ENCODE results near the gene KCNN3. TPM values are rescaled to one million over a fixed set of nuclear protein-coding genes. Genes with fewer than 3 reads are reported as not detected.

KCNN3 gene
- total RNA-seq, 3 donors from 2014 or later (not counting 1 experiment from before 2014, with no cell fraction given), result 0.05 to 0.95 TPM; not detected in 1

- H3K27me3 ChIP-seq (ENCODE audit: control insufficient read depth, insufficient read depth, low read length), result peaks cover 3% of the 10 kb centered on the region
- no peak for TF ChIP-seq CTCF (IDR thresholded peaks at IDR 0.05)
- intact Hi-C loops (cut with micrococcal nuclease), result no loop called here
- ATAC-seq, result no peak
- no peak overlapping the region for H3K4me3 Mint-ChIP-seq
- no peak overlapping the region for H3K4me3 ChIP-seq (ENCODE audit: low read length)
- H3K27me3 Mint-ChIP-seq (ENCODE audit: low read depth in 2 of 2), result peaks cover 38 to 58% of the 10 kb centered on the region in 2 donors
- peak in 1 of 2 donors; percentile 1 for DNase-seq
- no peak overlapping the region for H3K27ac ChIP-seq (ENCODE audit: low read length)
- no peaks in the 10 kb centered on the region for H3K36me3 Mint-ChIP-seq
- no peaks in the 10 kb centered on the region for H3K9me3 ChIP-seq (ENCODE audit: control insufficient read depth, insufficient read depth, low read length)
- no peaks in the 10 kb centered on the region for H3K36me3 ChIP-seq (ENCODE audit: control insufficient read depth, insufficient read depth, low read length)
- WGBS (ENCODE audit: insufficient coverage), result 90% methylated on average over 11 of the region's 11 CpGs
- H3K4me1 ChIP-seq (ENCODE audit: control insufficient read depth, insufficient read depth, low read length), result peaks cover 46% of the 10 kb centered on the region
- H3K4me1 Mint-ChIP-seq, result peaks cover 4 to 29% of the 10 kb centered on the region in 2 donors
- no peak overlapping the region for H3K27ac Mint-ChIP-seq
- no peaks in the 10 kb centered on the region for H3K9me3 Mint-ChIP-seq
Measured at GRCh38 chr1:154742606-154743005, 127.5 kb downstream of the KCNN3 start.

- Mint-ChIP-seq H3K4me3 (no peak overlapping the region), H3K36me3 (no peaks in the 10 kb centered on the region), H3K9me3 (no peaks in the 10 kb centered on the region), H3K27ac (no peak overlapping the region), H3K4me1 (peaks cover 0 to 22% of the 10 kb centered on the region in 2 donors), H3K27me3 (ENCODE audit: low read depth in 2 of 2) (peaks cover 40 to 65% of the 10 kb centered on the region in 2 donors)
- intact Hi-C loops (cut with micrococcal nuclease), result no loop called here
- Histone ChIP-seq H3K9me3 (ENCODE audit: control insufficient read depth, insufficient read depth, low read length) (no peaks in the 10 kb centered on the region), H3K4me1 (ENCODE audit: control insufficient read depth, insufficient read depth, low read length) (peaks cover 39% of the 10 kb centered on the region), H3K27me3 (ENCODE audit: control insufficient read depth, insufficient read depth, low read length) (peaks cover 3% of the 10 kb centered on the region), H3K4me3 (ENCODE audit: low read length) (no peak overlapping the region), H3K27ac (ENCODE audit: low read length) (no peak overlapping the region), H3K36me3 (ENCODE audit: control insufficient read depth, insufficient read depth, low read length) (no peaks in the 10 kb centered on the region)
- DNase-seq (peak in 1 of 2 donors; percentile 14), ATAC-seq (no peak)
- 91% methylated on average over 15 of the region's 15 CpGs for WGBS (ENCODE audit: insufficient coverage)
- no peak for TF ChIP-seq CTCF (IDR thresholded peaks at IDR 0.05)
Measured at GRCh38 chr1:154741741-154742495, 128.2 kb downstream of the KCNN3 start.

- Histone ChIP-seq H3K27me3 (ENCODE audit: control insufficient read depth, insufficient read depth, low read length) (peaks cover 3% of the 10 kb centered on the region), H3K27ac (ENCODE audit: low read length) (no peak overlapping the region), H3K36me3 (ENCODE audit: control insufficient read depth, insufficient read depth, low read length) (no peaks in the 10 kb centered on the region), H3K4me3 (ENCODE audit: low read length) (no peak overlapping the region), H3K4me1 (ENCODE audit: control insufficient read depth, insufficient read depth, low read length) (peaks cover 33% of the 10 kb centered on the region), H3K9me3 (ENCODE audit: control insufficient read depth, insufficient read depth, low read length) (no peaks in the 10 kb centered on the region)
- H3K27ac Mint-ChIP-seq, result no peak overlapping the region
- H3K4me3 Mint-ChIP-seq, result no peak overlapping the region
- H3K4me1 Mint-ChIP-seq, result peaks cover 0 to 16% of the 10 kb centered on the region in 2 donors
- intact Hi-C loops (cut with micrococcal nuclease), result no loop called here
- DNase-seq (no peak), ATAC-seq (no peak)
- H3K27me3 Mint-ChIP-seq (ENCODE audit: low read depth in 2 of 2), result peaks cover 42 to 71% of the 10 kb centered on the region in 2 donors
- H3K9me3 Mint-ChIP-seq, result no peaks in the 10 kb centered on the region
- H3K36me3 Mint-ChIP-seq, result no peaks in the 10 kb centered on the region
- TF ChIP-seq CTCF (IDR thresholded peaks at IDR 0.05), result no peak
Measured at GRCh38 chr1:154741327-154741726, 128.8 kb downstream of the KCNN3 start.

GRCh38 chr1:154739654-154740053 lies 130.4 kb downstream of the KCNN3 start:
- H3K9me3 ChIP-seq (ENCODE audit: control insufficient read depth, insufficient read depth, low read length), result no peaks in the 10 kb centered on the region
- TF ChIP-seq CTCF (IDR thresholded peaks at IDR 0.05), result no peak
- no peak overlapping the region for H3K27ac ChIP-seq (ENCODE audit: low read length)
- peaks cover 3% of the 10 kb centered on the region for H3K27me3 ChIP-seq (ENCODE audit: control insufficient read depth, insufficient read depth, low read length)
- H3K27ac Mint-ChIP-seq, result no peak overlapping the region
- peaks cover 16% of the 10 kb centered on the region for H3K4me1 ChIP-seq (ENCODE audit: control insufficient read depth, insufficient read depth, low read length)
- peaks cover 0 to under 1% of the 10 kb centered on the region in 2 donors for H3K4me1 Mint-ChIP-seq
- 79% methylated on average over 2 of the region's 2 CpGs for WGBS (ENCODE audit: insufficient coverage)
- H3K4me3 ChIP-seq (ENCODE audit: low read length), result no peak overlapping the region
- intact Hi-C loops (cut with micrococcal nuclease), result no loop called here
- no peaks in the 10 kb centered on the region for H3K9me3 Mint-ChIP-seq
- peak in 1 of 2 donors; percentile 0 for DNase-seq
- H3K27me3 Mint-ChIP-seq (ENCODE audit: low read depth in 2 of 2), result peaks cover 46 to 65% of the 10 kb centered on the region in 2 donors
- H3K36me3 Mint-ChIP-seq, result no peaks in the 10 kb centered on the region
- ATAC-seq, result no peak
- H3K4me3 Mint-ChIP-seq, result no peak overlapping the region
- H3K36me3 ChIP-seq (ENCODE audit: control insufficient read depth, insufficient read depth, low read length), result no peaks in the 10 kb centered on the region
